Activated CD4-positive, alpha-beta T cell treated with anti-CD3 and anti-CD28 coated beads, Interleukin-2, amount 50 U/mL, for 1 hour (primary cell): Measurements from ENCODE around the gene MRFAP1.
"Not testable (repeated sequence)": the region's sequence is repeated elsewhere in the genome, so short reads cannot be mapped to it uniquely, and the experiment has no call there.

ENCODE experiments used
- DNase-seq: peaks from one replicate; pipeline ENCODE4 v3.0.0-alpha.2; 2020

Gene MRFAP1

DNA sequence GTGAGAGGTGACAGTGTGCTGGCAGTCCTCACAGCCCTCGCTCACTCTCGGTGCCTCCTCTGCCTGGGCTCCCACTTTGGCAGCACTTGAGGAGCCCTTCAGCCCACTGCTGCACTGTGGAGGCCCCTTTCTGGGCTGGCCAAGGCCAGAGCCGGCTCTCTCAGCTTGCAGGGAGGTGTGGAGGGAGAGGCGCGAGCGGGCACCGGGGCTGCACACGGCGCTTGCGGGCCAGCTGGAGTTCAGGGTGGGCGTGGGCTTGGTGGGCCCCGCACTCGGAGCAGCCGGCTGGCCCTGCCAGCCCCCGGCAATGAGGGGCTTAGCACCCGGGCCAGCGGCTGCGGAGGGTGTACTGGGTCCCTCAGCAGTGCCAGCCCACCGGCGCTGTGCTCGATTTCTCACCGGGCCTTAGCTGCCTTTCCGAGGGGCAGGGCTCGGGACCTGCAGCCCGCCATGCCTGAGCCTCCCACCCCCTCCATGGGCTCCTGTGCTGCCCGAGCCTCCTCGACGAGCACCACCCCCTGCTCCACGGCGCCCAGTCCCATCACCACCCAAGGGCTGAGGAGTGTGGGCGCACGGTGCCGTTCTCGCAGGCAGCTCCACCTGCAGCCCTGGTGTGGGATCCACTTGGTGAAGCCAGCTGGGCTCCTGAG, 32.2 kb downstream of the MRFAP1 start:
- DNase-seq: not testable (repeated sequence)

- peak; percentile 30 for DNase-seq
Measured at GRCh38 chr4:6673191-6673659, 32.7 kb downstream of the MRFAP1 start.

DNA sequence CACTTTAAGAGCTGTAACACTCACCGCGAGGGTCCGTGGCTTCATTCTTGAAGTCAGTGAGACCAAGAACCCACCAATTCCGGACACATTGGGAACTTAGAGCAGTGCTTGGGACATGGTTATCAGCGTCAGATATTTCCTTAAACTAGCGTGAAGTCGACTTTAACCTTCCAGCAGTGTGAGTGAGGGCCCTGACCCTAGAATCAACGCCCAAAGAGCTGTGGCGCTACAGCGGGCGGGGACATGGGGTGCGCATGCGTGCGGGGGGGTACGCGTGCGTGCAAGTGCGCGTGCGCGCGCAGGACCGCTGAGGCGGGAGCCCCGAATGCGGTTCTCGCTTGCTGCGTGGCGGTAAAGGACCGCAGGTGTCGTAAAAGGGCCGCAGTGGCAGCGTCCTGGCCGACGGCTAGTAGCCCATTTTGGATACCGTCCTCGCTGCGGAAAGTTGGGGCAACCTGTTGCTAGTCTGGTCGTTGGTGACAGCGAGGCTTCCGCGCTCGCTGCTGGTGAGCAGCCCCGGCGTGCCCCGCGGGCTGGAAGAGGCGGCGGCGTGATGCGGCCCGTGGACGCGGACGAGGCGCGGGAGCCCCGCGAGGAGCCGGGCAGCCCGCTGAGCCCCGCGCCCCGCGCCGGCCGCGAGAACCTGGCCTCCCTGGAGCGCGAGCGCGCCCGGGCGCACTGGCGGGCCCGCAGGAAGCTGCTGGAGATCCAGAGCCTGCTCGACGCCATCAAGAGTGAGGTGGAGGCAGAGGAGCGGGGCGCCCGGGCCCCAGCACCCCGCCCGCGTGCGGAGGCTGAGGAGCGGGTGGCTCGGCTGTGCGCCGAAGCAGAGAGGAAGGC, 33.4 kb downstream of the MRFAP1 start:
- peak; percentile 94 for DNase-seq

GRCh38 chr4:6674500-6675149, 34.1 kb downstream of the MRFAP1 start:
- DNase-seq: peak; percentile 62

- DNase-seq: no peak
Measured at GRCh38 chr4:6676722-6677558, 36.5 kb downstream of the MRFAP1 start.

DNA sequence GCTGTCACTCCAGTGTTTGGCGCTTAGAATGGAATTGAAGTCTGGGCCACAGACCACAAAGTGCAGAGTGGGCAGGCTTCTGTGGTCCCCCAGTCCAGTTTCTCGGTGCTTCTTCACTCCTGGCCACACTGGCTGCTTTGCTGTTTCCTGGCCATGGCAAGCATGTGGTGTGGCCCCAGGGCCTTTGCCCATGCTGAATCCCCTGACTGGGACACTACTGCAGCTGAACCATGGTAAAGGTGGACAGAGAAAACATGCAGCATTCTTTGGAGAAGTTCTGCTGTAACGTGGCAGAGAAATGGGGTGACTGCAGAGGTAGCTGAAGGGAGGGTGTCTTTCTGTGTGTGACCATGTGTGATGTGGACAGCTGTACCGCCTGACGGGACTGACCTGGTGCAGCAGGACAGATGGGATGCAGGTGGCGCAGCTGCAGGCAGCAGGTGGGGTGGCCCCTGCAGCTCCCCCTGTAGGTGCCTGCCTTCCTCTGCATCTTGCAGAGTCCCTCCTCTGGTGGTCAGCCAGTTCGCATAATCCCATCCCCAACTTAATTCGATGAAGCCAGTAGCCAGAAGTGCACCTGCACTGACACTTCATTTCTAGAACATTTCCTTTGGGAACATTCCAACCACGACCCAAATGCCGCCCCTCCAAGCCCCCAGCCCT, 40.0 kb downstream of the MRFAP1 start:
- no peak for DNase-seq

- DNase-seq: no peak
Measured at GRCh38 chr4:6681191-6681590, 40.7 kb downstream of the MRFAP1 start.

- DNase-seq: no peak
Measured at GRCh38 chr4:6682862-6683590, 42.5 kb downstream of the MRFAP1 start.

DNA sequence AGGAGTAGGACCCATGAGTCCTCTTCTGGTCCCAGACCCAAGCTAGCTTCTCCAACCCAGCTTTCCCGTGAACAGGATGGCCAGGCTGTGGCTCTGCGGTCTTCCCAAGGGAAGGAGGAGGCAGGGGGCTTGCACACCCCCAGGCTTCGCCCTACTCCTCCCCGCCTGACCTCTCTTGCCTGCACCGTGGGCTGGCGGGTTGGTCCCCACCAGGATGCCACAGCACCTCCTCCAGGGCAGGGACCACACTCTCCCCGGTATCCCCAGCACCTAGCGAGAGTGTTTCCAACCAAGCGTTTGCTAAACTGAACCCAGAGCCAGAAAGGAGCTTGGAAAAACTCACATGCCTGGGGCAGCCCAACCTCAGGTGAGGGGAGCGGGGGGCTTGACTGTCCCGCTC, 44.2 kb downstream of the MRFAP1 start:
- no peak for DNase-seq

- no peak for DNase-seq
Measured at GRCh38 chr4:6686104-6686787, 45.8 kb downstream of the MRFAP1 start.

DNA sequence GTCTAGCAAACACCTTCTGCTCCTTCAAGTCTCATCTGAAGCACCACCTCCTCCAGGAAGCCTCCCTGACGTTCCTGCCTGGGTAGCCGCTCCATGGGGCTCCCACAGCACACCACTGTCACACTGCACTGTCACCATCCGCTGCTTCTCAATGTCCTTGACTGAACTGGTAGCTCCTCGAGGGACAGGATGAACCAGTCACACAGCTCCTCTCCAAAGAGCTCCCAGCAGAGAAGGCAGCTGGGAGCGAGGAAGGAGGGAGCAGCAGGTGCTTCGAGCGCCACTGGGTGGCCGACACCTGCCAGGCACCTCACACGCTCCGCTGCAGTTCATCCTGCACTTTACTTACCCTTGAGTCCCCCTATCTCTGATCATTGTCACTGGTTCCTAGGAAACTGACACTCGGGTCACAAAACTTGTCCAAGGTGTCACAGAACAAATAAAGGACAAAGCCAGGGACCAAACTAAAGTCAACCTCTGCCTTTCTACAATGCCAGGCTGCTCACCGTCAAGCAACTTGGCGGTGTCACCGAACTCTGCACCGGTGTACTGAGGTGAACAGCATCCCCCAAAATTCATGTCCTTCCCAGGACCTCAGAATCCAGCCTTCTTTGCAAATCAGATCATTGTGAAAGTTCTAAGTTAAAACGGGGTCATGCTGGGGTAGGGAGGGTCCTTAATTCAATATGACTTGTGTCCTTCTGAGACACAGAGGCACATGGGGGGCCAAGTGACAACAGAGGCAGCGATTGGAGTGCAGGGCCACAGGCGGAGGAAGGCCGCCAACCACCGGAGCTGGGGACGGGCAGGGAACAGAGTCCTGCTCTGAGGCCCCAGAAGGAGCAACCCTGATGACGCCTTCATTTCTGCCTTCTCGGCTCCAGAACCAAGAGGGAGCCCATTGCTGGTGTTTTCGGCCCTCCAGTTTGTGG, 47.7 kb downstream of the MRFAP1 start:
- DNase-seq: no peak

- DNase-seq: peak; percentile 69
Measured at GRCh38 chr4:6688879-6689505, 48.5 kb downstream of the MRFAP1 start.

DNA sequence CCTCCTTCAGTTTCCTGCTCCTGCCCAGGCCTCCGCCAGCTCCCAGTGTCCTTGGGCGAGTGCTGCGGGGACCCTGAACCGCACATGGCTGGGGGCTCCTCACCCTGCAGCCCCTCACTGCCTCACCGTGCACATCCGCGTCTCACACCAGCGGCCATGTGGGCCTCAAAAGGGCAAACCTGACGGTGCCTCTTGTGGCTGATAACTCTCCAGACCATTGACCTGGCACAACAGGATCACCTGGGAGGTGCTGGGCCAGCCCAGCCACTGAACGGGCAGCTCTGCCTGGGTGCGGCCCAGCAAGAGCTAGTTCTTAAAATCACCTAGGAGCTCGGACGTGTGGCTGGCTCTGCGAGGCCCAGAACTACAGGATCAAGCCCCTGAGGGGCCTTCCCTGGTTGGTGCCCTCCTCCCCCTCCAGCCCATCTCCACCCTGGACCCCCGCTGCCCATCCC, 49.0 kb downstream of the MRFAP1 start:
- no peak for DNase-seq
